HG03175 (cell line): Measurements from ENCODE around the gene MYO1B.

Experiments
- ATAC-seq: cut with Tn5 transposase; IDR thresholded peaks from one replicate; pipeline ENCODE4 v1.9.1; 2021; ENCODE audit warnings: mild to moderate bottlenecking, moderate library complexity; ENCODE audit not compliant: unreplicated experiment

Gene MYO1B

GRCh38 chr2:191245046-191245868 is at the start of gene MYO1B:
Gene MYO1B (plus strand): TSS chr2:191245404. CDS start chr2:191276896, 31,492 bp downstream.
- ATAC-seq: peak; percentile 37

DNA sequence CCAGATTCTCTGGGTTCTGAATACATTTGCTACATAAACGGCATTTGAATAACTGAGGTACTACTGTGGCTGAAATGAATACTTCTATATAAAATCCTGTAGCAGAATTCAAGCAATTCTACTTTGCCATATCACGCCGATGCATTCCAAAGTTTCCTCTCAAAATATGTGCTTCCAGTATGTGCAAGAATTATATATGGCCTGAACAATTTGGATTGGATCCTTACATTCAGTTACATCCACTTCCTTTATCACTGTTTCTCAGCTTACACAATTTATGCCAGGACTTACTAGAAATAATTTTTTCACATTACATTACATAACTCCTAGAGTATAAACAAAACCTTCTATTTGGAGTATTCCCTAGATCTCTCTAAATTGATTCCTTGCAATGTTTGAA is 48.1 kb upstream of the MYO1B start:
- ATAC-seq: no peak

GRCh38 chr2:191198271-191198670 is 46.9 kb upstream of the MYO1B start:
- no peak for ATAC-seq

DNA sequence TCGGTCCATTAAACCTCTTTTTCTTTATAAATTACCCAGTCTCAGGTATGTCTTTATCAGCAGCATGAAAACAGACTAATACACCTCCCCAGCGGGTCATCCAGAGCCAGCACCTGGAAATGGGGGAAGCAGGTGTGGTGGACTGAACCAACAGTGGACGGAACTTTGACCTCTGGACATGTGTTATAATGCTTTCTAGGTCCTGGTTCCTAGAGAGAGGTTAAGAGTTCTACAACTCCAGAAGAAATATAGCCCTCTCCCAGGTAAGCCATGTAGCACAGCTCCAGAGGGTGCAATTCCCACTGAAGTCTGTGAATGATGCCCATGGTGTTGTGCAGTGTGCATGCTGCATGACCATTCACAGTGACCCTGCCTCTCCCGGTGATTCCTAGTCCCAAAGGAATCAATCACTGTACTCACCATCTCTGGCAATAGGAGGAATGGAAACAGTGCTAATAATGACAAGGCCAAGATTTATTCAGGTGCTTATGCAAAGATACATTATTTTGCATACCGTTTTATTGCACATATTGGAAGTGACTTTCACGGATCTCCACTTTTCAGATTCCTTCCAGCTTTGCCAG is 45.2 kb upstream of the MYO1B start:
- ATAC-seq: no peak

DNA sequence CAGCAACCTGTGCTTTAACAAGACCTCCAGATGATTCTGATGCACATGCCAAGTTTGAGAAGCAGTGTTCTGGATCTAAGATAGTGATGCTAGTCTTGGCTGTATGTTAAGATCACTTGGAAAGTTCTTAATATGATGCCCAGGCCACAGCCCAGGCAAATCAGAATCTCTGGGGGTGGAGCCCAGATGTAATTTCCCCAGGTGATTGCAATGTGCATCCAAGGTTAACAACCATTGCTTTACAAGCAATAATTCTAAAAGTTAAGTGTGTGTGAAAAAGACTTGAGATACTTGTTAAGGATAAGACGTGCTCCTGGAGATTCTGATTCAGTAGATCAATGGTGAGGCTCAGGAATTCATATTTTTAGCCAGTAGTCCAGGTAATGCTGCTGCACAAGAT is 44.3 kb upstream of the MYO1B start:
- no peak for ATAC-seq

GRCh38 chr2:191202209-191202721 is 42.9 kb upstream of the MYO1B start:
- no peak for ATAC-seq

DNA sequence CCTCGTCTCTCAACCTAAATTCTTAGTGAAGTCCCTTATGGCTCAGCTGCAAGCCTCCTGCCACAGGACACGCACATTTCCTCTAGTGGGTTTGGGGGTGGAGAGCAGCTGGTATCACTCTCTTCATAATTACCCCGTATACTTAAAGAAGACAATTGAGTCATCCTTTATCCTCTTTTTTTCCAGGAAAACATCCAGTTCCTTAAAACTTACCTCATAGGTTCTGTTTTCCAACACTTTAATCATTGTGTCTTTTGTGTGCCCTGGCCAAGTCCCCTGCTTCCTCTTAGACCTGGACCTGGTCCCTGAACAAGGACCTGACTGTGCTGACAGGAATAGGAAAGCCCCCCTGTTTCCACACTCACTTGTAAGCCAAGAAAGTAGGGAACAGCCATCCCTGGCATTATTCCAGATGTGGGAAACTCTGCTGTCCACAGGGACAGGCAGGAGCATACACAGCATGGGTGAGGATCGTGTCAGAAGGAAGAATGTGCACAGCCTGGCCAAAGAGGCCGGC is 42.3 kb upstream of the MYO1B start:
- no peak for ATAC-seq

DNA sequence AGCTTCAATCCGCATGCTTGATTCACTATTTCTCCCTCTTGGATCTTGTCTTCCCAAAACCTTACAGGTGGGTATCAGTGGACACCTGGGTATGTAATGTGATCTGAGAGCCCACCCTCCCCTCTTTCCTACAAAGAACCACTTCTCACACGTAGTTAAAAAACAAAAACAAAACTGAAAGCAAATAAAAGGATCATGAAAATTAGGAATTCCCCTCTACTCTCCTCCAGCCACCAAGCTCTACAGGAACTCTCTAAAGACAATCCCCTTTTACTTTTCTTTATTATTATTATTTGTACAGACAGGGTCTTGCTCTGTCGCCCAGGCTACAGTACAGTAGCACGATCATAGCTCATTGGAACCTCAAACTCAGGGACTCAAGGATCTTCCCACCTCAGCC is 40.8 kb upstream of the MYO1B start:
- peak; percentile 66 for ATAC-seq

- ATAC-seq: no peak
Observed at GRCh38 chr2:191206613-191207471, 38.4 kb upstream of the MYO1B start.

DNA sequence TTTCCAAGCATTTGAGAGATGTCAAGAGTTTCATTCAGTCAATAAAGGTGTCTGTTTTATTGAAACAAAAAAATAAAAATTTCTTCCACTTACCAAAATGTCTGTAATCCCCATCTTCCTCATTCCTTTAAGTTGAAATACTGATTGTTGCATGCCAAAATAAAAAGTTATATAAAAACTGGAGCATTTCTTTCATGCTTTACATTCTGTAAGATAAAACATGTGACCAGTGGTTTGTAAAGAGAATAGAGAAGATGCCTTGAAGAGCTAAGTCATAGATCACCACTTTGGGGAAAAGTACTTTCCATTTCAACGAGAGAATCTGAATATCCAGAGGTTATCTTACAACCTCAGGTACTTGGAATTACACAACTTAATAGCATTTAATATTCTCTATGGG is 35.9 kb upstream of the MYO1B start:
- ATAC-seq: no peak

GRCh38 chr2:191212119-191212518 is 33.1 kb upstream of the MYO1B start:
- no peak for ATAC-seq

- ATAC-seq: no peak
Observed at GRCh38 chr2:191213333-191213732, 31.9 kb upstream of the MYO1B start.

DNA sequence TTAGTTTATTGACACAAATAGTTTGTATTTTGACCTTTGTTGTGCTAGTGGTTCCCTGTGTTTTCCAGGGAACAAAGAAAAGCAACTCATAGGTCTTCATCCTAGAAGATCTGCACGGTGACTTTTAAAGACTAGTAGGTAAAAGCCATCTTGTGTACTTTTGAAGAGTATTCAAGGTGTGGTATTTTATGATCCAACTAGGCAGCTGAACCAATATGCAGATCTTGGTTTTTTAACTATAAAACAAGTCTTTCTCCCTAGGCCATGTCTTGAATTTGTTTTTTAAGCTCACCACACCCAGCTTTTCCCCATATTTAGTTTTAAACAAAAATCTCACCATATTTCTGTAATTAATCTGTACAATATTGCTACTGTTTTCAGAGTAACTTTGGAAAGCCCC is 30.0 kb upstream of the MYO1B start:
- no peak for ATAC-seq

- no peak for ATAC-seq
Observed at GRCh38 chr2:191215666-191216065, 29.5 kb upstream of the MYO1B start.

DNA sequence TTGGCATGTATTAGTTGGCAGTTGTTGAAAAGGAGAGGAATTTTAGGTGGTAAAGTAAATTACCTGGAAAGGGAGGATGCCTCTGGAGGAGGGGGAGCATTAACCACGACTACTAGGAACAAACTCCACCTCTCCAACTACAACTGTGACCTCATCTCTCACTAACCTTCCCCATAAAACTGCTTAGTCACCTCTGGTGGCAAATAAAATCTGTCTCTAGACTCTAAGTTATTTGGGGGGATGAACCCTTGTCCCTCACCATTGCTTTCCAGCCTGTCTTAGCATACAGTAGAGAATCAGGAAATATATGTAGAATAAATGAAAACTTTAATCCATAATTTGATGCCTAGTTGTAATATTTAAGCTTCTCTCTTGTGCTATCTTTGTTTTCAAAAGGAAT is 27.6 kb upstream of the MYO1B start:
- no peak for ATAC-seq

DNA sequence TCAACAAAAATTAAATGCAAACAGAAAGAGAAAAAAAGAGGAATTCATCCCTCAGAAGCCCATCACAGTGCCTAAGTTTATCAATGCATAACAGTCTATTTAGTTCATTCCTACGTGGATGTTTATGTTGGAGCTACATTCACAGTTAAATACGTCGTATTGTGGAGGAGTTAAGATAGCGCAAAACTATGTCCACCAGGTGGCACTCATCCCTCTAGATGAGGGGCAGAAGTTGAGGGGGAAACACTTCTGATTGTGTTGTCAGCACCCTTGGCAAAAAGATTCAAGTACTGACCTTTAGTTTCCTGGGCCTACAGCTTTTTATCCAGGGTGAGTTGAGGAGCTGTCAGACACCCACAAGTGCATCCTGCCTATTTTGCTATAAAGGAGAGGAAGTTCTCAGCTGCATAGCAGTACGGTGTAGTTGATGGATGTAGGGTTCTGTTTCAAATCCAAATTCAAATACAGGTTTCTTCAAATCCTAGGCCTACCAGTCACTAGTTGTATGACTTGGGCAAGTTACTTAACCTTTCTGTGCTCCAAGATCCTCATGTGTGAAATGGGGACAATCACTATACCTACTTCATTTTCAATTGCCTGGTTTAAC is 26.8 kb upstream of the MYO1B start:
- peak; percentile 52 for ATAC-seq

- peak; percentile 60 for ATAC-seq
Observed at GRCh38 chr2:191220671-191221070, 24.5 kb upstream of the MYO1B start.

DNA sequence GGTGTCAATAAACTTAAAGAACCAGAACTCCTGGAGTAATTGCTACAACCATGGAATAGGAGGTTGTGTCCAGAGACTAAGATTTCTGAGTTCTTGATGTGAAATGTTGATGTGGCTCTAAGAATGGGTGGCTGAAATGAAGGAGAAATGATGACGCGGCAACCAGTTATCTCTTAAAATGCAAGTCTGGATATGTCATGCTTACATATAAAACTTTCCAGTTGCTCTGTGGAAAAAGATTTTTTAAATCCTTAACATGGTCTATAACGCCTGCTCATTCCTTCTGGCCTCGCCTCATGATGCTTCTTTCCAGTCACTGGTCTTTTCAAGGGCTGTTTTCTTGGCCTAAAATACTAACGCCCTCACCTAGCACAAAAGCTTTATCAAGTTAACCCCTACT is 23.5 kb upstream of the MYO1B start:
- ATAC-seq: no peak

DNA sequence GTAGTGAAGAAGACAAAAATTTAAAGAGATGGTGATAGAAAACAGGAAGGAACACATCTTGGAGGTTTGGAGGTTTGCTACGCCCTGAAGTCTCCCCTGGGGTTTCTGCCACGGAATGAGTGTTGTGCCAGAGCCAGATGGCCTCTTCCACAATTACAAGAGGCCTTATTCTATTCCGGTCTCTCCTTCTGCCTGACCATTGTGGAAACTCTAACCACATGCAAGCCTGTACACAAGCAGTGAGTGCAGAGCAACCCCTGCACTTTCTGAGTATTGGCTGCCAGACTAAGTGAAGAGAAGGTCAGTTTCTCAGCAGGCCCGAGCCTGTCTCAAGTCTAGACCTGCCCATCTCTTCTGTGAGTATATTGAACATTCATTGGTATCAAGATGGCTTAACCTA is 22.7 kb upstream of the MYO1B start:
- ATAC-seq: no peak

DNA sequence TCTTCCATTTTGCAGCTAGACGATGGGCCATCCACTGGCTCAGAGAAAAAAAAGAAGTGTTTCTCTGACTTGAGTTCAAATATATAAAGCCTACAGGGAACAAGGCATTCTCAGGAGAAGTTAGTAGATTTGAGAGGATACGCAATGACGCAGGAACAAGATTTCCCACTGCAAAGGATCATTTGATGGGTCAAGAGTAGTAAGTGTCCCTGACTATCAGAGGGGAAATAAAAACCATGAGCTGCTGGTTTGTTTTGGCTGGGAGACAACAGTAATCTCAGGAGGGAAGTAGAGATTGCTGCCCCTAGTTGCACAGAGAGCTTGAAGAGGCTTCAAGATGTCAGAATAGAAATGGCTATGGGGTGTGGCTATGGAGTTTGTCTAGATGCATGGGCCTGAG is 22.3 kb upstream of the MYO1B start:
- ATAC-seq: no peak

DNA sequence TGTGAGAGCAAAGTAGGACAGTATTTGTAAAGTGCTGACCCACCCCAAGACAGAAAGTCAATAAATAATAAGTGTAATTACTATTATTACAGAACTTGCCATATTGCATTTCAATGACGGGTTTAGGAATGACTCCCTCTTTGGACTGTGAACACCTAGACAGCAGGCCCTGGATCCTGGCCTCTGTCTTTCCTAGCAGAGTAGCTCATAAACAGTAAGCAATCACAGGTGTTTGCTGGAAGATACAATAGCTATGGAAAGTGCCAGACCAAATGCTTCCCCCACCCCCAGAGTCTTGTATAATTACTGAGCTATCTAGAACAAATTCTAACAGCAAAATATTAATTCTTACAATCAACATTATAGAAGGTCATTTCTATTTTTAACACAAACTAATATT is 20.1 kb upstream of the MYO1B start:
- ATAC-seq: no peak
